Natural killer cell (primary cell): ENCODE measurements around the gene PRSS58. TPM values are rescaled to one million over a fixed set of nuclear protein-coding genes. Genes with fewer than 3 reads are reported as not detected.

Experiments
- ATAC-seq, 3 donors: fragments of 150-1000 bp in 2 of 3; fragments of 200-7000 bp in 1 of 3; cut with Tn5 transposase; 1 replicate in 1 of 3; 2 replicates in 2 of 3; pipeline ENCODE4 v1.10.0; 2021; ENCODE audit warnings: mild to moderate bottlenecking in 2 of 3, moderate library complexity in 2 of 3
- DNase-seq, 2 donors: peaks; one replicate each; pipeline versions ENCODE4 v3.0.0 to v3.0.0-alpha.2; 2013 to 2021; ENCODE audit warnings: mixed read lengths in 1 of 2
- H3K27ac ChIP-seq: one replicate; pipeline ENCODE4 v1.5.1; 2013; ENCODE audit warnings: mild to moderate bottlenecking, low read length
- H3K27me3 ChIP-seq: one replicate; pipeline ENCODE4 v1.6.1; 2013; ENCODE audit warnings: low read length; ENCODE audit not compliant: control insufficient read depth, insufficient read depth
- H3K36me3 ChIP-seq: one replicate; pipeline ENCODE4 v1.6.1; 2013; ENCODE audit warnings: low read length; ENCODE audit not compliant: control insufficient read depth, insufficient read depth
- H3K4me1 ChIP-seq: one replicate; pipeline ENCODE4 v1.6.1; 2013; ENCODE audit warnings: low read length; ENCODE audit not compliant: control insufficient read depth, insufficient read depth
- H3K4me3 ChIP-seq: one replicate; pipeline ENCODE4 v1.5.1; 2013; ENCODE audit warnings: low read length
- H3K9me3 ChIP-seq: one replicate; pipeline ENCODE4 v1.6.1; 2013; ENCODE audit warnings: low read length; ENCODE audit not compliant: control insufficient read depth, insufficient read depth
- H3K27ac Mint-ChIP-seq, 2 donors: one replicate each; pipeline ENCODE4 v1.8.0; 2022; ENCODE audit warnings: mild to moderate bottlenecking in 2 of 2, mixed read lengths in 2 of 2, moderate library complexity in 1 of 2
- H3K27me3 Mint-ChIP-seq, 2 donors: one replicate each; pipeline ENCODE4 v1.8.0; 2022; ENCODE audit warnings: low read depth in 2 of 2, mixed read lengths in 2 of 2
- H3K36me3 Mint-ChIP-seq: one replicate; pipeline ENCODE4 v1.8.0; 2022; ENCODE audit warnings: mixed read lengths
- H3K4me1 Mint-ChIP-seq, 2 donors: one replicate each; pipeline ENCODE4 v1.8.0; 2022; ENCODE audit warnings: mixed read lengths in 2 of 2
- H3K4me3 Mint-ChIP-seq: one replicate; pipeline ENCODE4 v1.8.0; 2022; ENCODE audit warnings: mild to moderate bottlenecking, moderate library complexity, mixed read lengths
- H3K9me3 Mint-ChIP-seq, 2 donors: one replicate each; pipeline ENCODE4 v1.8.0; 2022; ENCODE audit warnings: mixed read lengths in 2 of 2
- WGBS: methylation state at CpG from one replicate; pipeline ENCODE4 v1.1.7; 2013; ENCODE audit warnings: missing lambda C conversion rate; ENCODE audit not compliant: insufficient coverage; 5-methylcytosine and 5-hydroxymethylcytosine counted together
- intact Hi-C: fragments of 100-400 bp; cut with micrococcal nuclease; formaldehyde crosslinking; loops from one replicate; pipeline ENCODE4 v1.14.2; 2022
- total RNA-seq, 4 donors: library from RNA; stranded (reverse); fragments of 120-200 nt in 1 of 4; gene quantifications; one replicate each; pipeline versions ENCODE4 v1.2.3 to v1.2.4, GENCODE V29; 2013 to 2022
- TF ChIP-seq, protein P1 (sequence below): fragments of 200-600 bp; IDR thresholded peaks from one replicate; pipeline ENCODE4 v1.8.0; 2022; ENCODE audit warnings: antibody characterized with exemption

The PRSS58 gene
- total RNA-seq, 3 donors from 2014 or later (not counting 1 experiment from before 2014, with no cell fraction given): not detected

DNA sequence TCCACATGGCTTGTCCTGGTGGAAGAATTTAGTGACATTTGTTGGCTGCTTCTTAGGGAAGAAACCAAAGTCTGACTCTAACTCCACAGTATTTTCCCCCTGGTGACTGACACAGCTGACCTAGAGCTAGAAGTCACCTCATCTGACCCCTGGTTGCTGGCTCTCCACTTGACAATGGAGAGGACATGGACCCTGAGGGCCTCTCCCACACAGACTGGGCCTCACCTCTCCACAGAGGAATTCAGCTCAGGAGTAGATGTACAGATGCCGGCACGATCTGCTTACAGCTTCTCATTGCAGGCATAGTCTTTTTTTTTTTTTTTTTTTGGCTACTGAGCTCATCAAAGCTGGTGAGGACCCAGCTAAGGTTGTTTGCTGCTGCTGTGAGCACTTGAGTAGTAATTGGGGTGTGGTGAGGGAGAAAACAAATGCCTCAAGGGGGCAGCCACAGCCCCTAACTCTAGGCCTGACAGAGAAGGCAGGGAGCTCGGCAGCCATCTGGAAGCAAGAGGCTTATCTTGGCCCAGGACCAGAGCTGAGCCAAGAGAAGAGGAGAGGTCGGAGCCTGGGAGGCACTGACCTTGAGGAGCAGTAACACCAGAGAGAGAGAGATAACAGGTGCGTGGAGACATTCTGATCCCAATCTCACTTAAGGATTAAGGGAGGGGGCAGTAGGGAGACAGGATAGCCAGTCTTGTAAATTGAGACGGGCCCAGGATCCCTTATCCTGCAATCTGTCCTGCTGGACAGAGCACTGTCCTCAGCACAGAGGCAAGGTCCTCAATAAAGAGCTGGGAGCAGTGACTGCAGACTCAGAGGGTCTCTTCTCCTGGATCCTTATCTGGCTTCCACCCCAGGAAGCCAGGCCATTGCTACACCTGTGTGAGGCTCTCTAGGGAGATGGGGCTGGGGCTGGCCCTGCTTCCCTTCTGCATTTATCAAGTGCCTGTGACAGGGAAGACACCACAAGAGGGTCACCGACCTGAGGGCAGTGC lies 9.4 kb downstream of the PRSS58 start:
- intact Hi-C loops: no loop called here
- ATAC-seq (no peak), DNase-seq (no peak)
- Histone ChIP-seq H3K27me3 (no peaks in the 10 kb centered on the region), H3K27ac (no peak overlapping the region), H3K4me1 (no peaks in the 10 kb centered on the region), H3K4me3 (no peak overlapping the region), H3K9me3 (no peaks in the 10 kb centered on the region), H3K36me3 (no peaks in the 10 kb centered on the region)
- TF ChIP-seq, protein P1, sequence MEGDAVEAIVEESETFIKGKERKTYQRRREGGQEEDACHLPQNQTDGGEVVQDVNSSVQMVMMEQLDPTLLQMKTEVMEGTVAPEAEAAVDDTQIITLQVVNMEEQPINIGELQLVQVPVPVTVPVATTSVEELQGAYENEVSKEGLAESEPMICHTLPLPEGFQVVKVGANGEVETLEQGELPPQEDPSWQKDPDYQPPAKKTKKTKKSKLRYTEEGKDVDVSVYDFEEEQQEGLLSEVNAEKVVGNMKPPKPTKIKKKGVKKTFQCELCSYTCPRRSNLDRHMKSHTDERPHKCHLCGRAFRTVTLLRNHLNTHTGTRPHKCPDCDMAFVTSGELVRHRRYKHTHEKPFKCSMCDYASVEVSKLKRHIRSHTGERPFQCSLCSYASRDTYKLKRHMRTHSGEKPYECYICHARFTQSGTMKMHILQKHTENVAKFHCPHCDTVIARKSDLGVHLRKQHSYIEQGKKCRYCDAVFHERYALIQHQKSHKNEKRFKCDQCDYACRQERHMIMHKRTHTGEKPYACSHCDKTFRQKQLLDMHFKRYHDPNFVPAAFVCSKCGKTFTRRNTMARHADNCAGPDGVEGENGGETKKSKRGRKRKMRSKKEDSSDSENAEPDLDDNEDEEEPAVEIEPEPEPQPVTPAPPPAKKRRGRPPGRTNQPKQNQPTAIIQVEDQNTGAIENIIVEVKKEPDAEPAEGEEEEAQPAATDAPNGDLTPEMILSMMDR: no peak
- no peaks in the 10 kb centered on the region for H3K36me3 Mint-ChIP-seq
- peaks cover 4 to 8% of the 10 kb centered on the region in 2 donors for H3K27me3 Mint-ChIP-seq
- 70% methylated on average over 7 of the region's 7 CpGs for WGBS
- H3K27ac Mint-ChIP-seq: no peak overlapping the region
- H3K4me3 Mint-ChIP-seq: no peak overlapping the region
- H3K4me1 Mint-ChIP-seq: no peaks in the 10 kb centered on the region
- H3K9me3 Mint-ChIP-seq: no peaks in the 10 kb centered on the region

DNA sequence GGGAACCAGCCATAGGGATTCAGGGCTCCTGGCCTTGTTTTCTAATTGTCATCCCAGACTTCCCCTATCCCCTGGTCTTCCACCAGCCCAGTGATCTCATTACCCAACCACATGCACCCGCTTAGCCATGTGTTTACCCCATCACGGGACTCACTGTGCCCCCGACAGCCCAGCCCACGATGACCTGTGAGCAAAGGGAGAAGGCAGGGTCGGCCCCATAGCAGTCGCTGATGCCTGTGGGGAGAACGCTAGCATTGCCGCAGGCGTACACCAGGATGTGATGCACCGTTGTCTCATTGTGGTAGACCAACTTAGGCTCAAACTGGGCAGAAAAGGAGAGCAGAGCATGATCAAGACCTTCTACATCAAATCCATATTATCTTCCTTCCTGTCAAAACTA lies 14.0 kb downstream of the PRSS58 start:
- 82% methylated on average over 10 of the region's 10 CpGs for WGBS
- no peaks in the 10 kb centered on the region for H3K9me3 Mint-ChIP-seq
- intact Hi-C loops: no loop called here
- H3K36me3 Mint-ChIP-seq: no peaks in the 10 kb centered on the region
- H3K4me3 Mint-ChIP-seq: no peak overlapping the region
- DNase-seq: no peak
- TF ChIP-seq, protein P1: no peak
- no peaks in the 10 kb centered on the region for H3K4me1 Mint-ChIP-seq
- Histone ChIP-seq H3K27me3 (no peaks in the 10 kb centered on the region), H3K9me3 (no peaks in the 10 kb centered on the region), H3K27ac (no peak overlapping the region), H3K36me3 (no peaks in the 10 kb centered on the region), H3K4me1 (no peaks in the 10 kb centered on the region), H3K4me3 (no peak overlapping the region)
- ATAC-seq: no peak
- H3K27me3 Mint-ChIP-seq: peaks cover 8 to 13% of the 10 kb centered on the region in 2 donors
- no peak overlapping the region for H3K27ac Mint-ChIP-seq

DNA sequence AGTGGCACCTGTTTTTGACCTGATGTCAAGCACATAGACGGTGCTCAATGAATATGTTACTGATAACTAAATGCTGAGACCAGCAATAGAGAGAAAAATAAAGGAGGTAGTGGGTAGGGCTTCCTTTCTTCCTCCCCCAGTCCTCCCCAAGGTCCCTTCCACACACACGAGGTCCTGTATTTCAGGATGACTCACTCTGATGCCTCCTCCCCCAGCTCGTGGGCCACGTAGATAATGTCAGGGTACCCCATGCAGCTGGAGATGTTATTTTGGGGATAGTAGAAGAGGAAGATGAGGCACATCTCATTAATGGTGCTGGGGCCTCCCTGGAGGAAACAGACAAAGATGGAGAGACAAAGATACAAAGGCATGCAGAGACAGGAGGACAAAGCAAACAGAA lies 17.3 kb downstream of the PRSS58 start:
- 42% methylated on average over 2 of the region's 4 CpGs for WGBS
- intact Hi-C loops: no loop called here
- Mint-ChIP-seq H3K27me3 (peaks cover 9 to 18% of the 10 kb centered on the region in 2 donors), H3K9me3 (no peaks in the 10 kb centered on the region), H3K27ac (no peak overlapping the region), H3K36me3 (no peaks in the 10 kb centered on the region), H3K4me3 (no peak overlapping the region), H3K4me1 (no peaks in the 10 kb centered on the region)
- Histone ChIP-seq H3K36me3 (no peaks in the 10 kb centered on the region), H3K9me3 (no peaks in the 10 kb centered on the region), H3K27ac (no peak overlapping the region), H3K4me3 (no peak overlapping the region), H3K27me3 (no peaks in the 10 kb centered on the region), H3K4me1 (no peaks in the 10 kb centered on the region)
- DNase-seq (no peak), ATAC-seq (no peak)
- TF ChIP-seq, protein P1: no peak
